GM21381 (cell line): ENCODE measurements around the gene PRSS35.
"Not testable (repeated sequence)": the region's sequence is repeated elsewhere in the genome, so short reads cannot be mapped to it uniquely, and the experiment has no call there.

Experiments
- ATAC-seq: cut with Tn5 transposase; IDR thresholded peaks from one replicate; pipeline ENCODE4 v1.9.1; 2021; ENCODE audit warnings: mild to moderate bottlenecking, moderate library complexity; ENCODE audit not compliant: unreplicated experiment

The PRSS35 gene, protein sequence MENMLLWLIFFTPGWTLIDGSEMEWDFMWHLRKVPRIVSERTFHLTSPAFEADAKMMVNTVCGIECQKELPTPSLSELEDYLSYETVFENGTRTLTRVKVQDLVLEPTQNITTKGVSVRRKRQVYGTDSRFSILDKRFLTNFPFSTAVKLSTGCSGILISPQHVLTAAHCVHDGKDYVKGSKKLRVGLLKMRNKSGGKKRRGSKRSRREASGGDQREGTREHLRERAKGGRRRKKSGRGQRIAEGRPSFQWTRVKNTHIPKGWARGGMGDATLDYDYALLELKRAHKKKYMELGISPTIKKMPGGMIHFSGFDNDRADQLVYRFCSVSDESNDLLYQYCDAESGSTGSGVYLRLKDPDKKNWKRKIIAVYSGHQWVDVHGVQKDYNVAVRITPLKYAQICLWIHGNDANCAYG

GRCh38 chr6:83511901-83512681 is at the start of gene PRSS35:
PRSS35 (plus strand) TSS chr6:83512534; CDS start chr6:83523442, 10,908 bp downstream.
- ATAC-seq, result peak; percentile 68

- ATAC-seq, result no peak
Measured at GRCh38 chr6:83463886-83464285, 48.4 kb upstream of the PRSS35 start.

- no peak for ATAC-seq
Measured at GRCh38 chr6:83464381-83465140, 47.8 kb upstream of the PRSS35 start.

DNA sequence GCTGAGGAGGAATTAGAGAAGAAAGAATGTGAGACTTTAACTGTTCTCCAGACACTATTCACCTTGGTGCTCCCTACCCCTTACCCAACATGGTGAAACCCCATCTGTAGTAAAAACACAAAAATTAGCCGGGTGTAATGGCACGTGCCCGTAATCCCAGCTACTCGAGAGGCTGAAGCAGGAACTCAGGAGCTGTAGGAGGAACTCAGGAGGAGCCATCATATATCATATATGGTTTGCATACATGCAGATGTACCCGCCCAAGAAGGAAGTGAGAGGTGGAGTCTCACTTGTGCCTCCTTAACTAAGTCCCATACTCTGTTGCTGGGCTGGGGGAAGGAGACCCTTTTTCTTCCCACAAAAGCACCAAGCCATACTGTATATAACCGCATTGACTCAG is 46.0 kb upstream of the PRSS35 start:
- ATAC-seq, result no peak

GRCh38 chr6:83467620-83468036 is 44.7 kb upstream of the PRSS35 start:
- no peak for ATAC-seq

GRCh38 chr6:83470001-83470400 is 42.3 kb upstream of the PRSS35 start:
- ATAC-seq, result no peak

GRCh38 chr6:83470587-83470986 is 41.7 kb upstream of the PRSS35 start:
- ATAC-seq, result no peak

- ATAC-seq, result no peak
Measured at GRCh38 chr6:83472767-83473166, 39.6 kb upstream of the PRSS35 start.

GRCh38 chr6:83474309-83474708 is 38.0 kb upstream of the PRSS35 start:
- no peak for ATAC-seq

- no peak for ATAC-seq
Measured at GRCh38 chr6:83476971-83477370, 35.4 kb upstream of the PRSS35 start.

GRCh38 chr6:83479389-83479788 is 32.9 kb upstream of the PRSS35 start:
- no peak for ATAC-seq

- ATAC-seq, result no peak
Measured at GRCh38 chr6:83480470-83480869, 31.9 kb upstream of the PRSS35 start.

- not testable (repeated sequence) for ATAC-seq
Measured at GRCh38 chr6:83481938-83482337, 30.4 kb upstream of the PRSS35 start.

DNA sequence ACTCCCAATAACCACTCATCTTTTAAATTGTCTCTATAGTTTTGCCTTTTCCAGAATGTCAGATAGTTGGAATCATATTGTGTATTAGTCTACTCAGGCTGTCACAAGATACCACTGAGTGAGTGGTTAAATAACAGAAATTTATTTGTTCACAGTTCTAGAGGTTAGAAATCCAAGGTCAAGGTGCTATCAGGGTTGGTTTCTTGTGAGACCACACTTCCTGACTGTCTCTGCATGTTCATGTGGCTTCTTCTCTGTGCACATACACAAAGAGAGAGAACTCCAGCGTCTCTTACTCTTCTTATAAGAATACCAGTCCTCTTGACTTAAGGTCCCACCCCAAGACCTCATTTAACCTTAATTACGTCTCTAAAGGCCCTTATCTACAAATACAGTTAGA is 23.9 kb upstream of the PRSS35 start:
- ATAC-seq, result no peak

- no peak for ATAC-seq
Measured at GRCh38 chr6:83488861-83489260, 23.5 kb upstream of the PRSS35 start.

- no peak for ATAC-seq
Measured at GRCh38 chr6:83490217-83490807, 22.0 kb upstream of the PRSS35 start.

DNA sequence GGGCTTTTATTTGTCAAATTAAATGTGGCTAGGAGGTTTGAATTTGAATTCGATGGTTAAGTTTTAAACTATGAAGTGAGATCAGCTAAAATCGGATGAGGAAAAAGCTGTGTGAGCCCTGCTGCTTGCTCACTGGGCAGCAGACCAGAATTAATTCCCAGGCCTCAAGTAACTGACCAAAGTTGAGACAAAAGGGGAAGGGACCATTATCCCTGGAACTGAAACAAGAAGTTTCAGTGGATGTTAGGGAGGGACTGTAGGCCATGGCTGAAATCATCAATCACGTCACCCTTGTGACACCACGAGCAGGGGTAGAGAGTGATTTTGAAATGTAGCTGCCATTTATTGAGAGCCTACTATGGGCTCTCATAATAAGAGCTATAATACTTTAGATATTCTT is 7.0 kb upstream of the PRSS35 start:
- ATAC-seq, result no peak

DNA sequence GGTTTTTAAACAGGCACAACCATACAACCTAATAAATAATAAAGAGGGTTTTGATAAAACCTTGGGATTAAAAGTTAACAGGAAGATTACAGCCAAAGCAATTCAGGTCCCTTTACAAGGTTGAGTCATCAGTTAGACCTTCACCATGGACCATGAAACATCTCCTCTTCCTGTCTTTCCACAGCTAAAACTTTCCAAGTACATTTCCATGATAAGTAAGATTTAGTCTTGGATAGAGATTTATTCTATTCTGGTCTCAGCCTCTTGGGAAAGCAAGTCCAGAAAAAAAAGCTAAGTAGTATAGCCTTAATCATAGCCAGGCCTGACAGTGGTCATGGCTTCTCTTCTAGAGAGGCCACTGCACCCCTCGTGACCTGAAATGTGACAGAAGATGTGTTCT is 2.9 kb upstream of the PRSS35 start:
- no peak for ATAC-seq

DNA sequence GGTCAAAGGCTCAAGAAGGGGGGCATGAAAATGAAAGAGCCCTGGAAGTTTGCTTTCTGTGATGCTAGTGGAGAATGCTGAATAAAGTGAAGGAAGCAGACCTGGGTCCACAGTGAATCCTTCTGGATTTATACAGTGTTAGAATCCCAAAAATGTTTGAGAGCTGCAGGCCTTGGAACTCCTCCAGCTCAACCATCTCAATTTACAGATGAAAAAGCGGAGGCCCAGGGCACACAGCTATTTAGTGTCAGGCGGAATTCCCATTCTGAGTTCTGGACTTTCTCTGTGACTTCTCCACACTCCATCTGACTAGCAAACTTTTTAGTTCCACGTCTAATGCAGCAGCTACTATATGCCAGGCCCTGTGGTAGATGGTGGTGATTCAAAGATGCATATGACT is 1.5 kb upstream of the PRSS35 start:
- no peak for ATAC-seq

- no peak for ATAC-seq
Measured at GRCh38 chr6:83511266-83511665, 1.1 kb upstream of the PRSS35 start.

- ATAC-seq, result no peak
Measured at GRCh38 chr6:83514466-83514865, 2.1 kb downstream of the PRSS35 start.
